ENCODE measurements around the gene ZFYVE9.

- TF ChIP-seq RB1 (IDR thresholded peaks at IDR 0.05; ENCODE audit: borderline replicate concordance), result no peak
- TF ChIP-seq PBX3 (IDR thresholded peaks at IDR 0.05; ENCODE audit: insufficient replicate concordance, low read depth, low read length), result no peak
- no peak for TF ChIP-seq NFYB (IDR thresholded peaks at IDR 0.05; ENCODE audit: insufficient read depth, low read depth, low read length)
- no peak for TF ChIP-seq CTCF (IDR thresholded peaks at IDR 0.05 in 2 of 3, conservative IDR thresholded peaks at IDR 0.05 in 1 of 3; ENCODE audit: control insufficient read depth in 2 of 3, extremely low read depth in 1 of 3, insufficient read depth in 1 of 3, low read depth in 3 of 3, low read length in 3 of 3)
- no peak for TF ChIP-seq HCFC1 (IDR thresholded peaks at IDR 0.05; ENCODE audit: low read length)
- TF ChIP-seq NBN (IDR thresholded peaks at IDR 0.05), result no peak
- TF ChIP-seq SUZ12 (IDR thresholded peaks at IDR 0.05; ENCODE audit: unreplicated experiment), result no peak
- no peak for TF ChIP-seq FOS (IDR thresholded peaks at IDR 0.05; ENCODE audit: borderline replicate concordance, extremely low read depth, insufficient read length)
Measured at GRCh38 chr1:52240592-52241210, 98.8 kb downstream of the ZFYVE9 start.

Measured in GM12878 (cell line).